NCI-H2227 (cell line): Measurements from ENCODE around the gene CTXND1.

Source experiments
- DNase-seq: peaks from one replicate; lab custom pipeline; 2025; ENCODE audit not compliant: unreplicated experiment; lab: John Stamatoyannopoulos, UW

Gene CTXND1

DNA sequence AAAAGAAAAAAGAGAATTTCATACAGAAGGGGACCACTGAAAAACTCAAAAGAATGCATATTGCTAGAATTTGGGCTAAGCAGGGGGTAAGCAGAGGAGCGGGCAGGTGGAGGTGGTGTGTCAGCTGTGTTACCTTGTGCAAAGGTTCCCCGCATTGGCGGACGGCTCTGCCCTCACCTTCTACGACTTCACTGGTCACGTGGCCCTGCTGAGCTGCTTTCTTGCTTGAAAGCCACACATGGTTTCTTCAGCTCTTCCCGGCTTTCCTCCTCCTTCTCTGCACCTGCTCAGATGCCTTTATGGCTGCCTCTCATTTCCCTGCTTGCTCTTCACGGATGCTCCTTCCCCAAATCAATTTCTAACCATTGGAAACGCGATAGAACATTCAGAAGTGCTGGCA lies 68.7 kb downstream of the CTXND1 start:
- DNase-seq = no peak

DNA sequence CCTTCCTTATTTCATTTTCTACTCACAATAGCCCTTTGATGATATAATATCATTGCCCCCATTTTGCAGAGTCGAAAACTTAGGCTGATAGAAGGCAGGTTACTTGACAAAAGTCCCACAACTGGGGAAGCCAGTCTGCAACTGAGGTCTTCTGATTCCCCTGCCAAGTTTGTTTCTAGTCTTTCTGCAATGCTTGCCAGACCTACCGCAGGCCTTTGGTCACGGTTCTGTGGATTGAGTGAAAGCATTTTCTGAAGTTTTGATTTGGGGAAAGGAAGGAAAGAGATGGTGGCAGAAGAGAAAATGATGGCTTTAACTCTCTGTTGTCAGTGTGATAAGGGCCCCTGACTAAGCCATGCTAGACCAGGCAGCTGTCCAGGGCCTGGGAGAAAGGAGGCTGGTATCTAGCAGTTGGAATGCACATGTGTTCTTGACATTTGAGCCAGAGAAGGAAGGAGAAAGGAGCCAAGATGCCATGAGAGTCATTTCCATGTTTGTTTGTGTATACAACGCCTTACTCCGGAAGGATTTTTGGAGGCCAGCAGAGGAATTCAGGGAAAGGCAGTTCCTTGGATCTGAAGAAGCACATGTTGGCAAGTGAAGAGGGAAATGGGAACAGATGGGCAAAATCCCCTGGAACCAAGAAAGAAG lies 69.3 kb downstream of the CTXND1 start:
- no peak for DNase-seq

DNA sequence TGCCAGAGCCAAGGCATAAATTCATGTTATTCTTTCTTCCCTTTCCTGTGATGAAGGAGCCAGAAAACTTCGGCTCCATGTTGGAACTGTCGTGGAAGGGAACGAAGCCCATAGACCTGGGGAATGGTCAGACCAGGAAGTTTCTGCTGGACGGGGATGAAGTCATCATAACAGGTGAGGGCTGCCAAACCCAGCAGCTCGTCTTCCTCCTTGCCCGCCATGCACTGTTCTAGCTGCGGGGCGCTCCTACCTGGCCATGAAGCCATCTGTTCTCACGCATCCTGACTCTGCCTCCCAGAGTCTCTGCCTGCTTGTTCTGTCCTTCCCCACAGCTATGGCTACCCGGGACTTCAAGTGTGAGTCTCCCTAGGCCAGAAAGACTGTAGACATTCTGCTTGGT lies 71.0 kb downstream of the CTXND1 start:
- DNase-seq = no peak

DNA sequence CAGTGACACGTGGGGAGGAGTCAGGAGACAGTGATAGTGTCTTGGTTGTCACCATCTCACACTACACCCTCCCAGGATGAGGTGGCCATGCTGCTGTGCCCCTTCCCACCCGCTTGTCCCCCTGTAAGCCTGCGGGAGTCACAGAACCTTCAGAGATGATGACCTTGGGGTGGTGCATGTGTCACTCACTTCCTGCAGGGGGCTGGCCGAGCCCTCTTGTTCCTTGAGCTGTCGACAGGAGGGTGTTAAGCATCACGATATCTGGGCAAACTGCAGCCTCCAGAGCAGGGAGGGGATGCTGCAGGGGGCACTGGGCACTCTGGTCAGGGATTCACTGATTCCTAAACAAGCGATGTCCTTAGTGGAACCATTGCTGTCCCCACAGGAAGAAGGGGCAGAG lies 71.5 kb downstream of the CTXND1 start:
- no peak for DNase-seq

DNA sequence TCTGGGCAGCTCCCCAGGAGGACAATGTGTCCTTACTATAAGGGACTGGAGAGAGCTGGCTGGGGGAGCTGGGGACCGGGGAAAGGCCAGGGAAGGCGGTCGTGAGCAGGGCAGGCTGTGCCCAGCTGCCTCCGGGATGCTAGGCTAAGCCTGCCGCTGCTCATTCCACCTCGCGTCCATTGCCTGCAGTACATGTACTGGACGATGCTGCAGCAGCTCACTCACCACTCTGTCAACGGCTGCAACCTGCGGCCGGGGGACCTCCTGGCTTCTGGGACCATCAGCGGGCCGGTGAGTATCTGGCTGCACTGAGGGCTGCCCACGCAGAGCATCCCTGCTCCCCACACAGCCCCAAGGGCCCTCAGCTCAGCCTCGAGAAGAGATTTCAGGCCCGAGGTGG lies 72.1 kb downstream of the CTXND1 start:
- DNase-seq = no peak

DNA sequence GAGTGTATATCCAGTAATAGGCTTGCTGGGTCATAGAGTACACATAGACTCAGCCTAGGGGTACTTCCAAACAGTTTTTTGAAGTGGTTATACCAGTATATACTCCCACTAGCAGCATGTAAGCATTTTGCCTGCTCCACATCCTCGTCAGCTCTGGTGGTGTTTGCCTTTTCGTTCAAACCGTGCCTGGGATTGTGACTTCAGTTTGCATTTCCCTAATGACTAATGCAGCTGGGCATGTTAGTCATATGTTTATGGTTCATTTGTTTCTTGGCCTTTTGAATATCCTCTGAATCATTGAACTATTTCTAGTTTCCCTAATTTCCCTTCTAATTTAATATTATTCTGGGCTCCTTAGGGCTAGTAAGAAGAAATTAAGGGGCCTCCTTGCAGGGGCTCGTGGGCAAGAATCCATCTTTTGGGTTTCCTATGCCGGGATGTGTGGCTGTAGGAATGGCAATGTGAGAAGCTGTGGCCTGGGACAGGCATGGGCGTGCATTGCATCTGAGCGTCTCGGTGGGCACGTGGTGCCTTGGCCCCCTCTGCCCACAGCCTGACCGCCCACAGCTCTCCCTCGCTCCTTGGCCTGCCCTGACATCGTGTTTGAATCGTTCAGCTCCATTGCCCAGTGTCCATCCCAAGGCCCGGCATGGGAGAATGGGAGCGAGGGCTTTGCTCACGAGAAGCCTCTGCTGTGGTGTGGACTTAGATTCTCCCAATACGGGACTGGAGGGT lies 72.8 kb downstream of the CTXND1 start:
- no peak for DNase-seq

DNA sequence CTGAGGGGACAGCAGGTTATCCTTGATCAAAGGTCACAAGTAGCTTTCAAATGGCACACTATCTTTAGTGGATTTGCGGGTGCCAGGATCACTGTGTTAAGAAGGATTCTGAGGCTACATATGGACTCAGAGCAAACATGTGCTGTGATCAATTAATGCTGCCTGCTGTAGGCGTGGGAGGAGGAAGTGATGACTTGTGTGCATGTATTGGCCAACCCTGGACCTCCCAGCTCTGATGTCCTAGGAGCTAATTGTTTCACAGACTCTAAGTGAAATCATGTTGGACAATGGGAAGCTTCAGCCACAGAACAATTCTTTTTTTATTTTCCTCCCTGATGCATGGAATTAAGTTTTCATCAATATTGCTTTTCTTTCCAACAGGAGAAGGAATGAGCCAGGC lies 74.9 kb downstream of the CTXND1 start:
- no peak for DNase-seq

DNA sequence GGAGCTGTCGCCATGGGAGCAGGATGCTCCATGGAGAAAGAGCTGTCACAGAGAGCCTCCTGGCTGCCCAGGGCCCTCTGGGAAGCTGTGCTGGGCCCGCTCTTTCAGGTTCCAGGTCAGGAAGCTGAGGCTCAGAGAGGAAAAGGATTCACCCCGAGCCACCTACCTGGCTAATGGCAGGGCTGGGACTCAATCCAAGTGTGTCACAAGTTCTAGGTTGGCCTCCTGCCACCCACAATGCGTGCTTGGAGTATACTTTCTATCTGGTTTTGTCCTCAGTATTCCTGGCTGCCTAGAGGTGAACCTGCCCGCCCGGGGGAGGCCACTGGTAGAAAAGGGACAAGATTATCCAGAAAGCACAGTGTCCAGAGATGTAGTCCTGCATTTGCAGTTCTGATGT lies 75.6 kb downstream of the CTXND1 start:
- DNase-seq = no peak

DNA sequence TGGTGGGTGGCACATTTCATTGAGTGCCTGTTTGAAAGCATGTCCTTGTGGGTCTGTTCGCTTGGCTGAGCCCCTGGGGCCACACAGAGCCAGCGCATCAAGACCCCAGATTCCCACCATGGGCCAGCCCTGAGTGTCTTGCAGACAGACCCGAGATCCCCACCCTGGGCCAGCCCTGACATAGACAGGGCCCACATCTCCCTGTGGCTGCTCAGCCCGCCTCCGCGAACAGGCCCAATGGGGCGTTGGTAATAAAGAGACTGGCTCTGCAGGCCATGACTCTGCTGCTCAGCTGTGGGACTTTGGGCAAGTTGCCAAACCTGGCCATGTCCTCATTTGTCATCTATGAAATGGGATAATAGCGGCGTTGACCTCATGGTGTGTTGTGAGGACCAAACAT lies 76.6 kb downstream of the CTXND1 start:
- DNase-seq = no peak

DNA sequence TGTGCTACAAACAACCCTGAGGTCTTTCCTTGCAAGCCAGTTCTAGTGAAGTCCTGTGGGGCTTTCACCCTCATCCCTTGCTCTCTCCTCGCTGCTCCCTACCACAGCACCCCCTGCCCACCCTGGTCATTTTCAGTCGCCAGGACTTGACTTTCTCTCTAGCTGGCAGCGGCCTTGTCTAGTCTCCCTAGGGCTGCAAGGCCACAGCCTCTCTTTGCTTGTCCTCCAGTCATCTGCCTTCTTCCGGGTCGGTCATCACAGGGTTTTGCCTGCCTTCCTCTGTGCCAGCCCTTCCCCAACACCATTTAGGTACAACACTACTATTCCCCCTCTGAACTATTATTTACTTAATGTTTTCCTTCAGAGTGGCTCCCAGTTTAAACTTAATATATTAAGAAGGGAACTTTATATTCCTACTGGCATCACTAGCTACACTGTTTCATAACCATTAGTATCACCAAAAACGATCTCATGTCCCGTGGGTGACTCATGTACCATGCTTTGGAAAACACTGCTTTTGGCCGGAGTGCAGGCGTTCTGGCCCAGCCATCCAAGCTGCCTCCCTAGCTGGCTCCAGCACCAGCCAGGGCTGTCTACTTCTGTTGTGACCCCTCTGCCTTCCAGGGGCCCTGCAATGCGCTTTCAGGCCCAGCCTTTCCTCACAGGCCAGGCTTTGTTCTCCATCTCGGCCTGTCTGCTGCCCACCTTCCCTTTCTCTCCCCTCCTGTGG lies 77.8 kb downstream of the CTXND1 start:
- DNase-seq = no peak

DNA sequence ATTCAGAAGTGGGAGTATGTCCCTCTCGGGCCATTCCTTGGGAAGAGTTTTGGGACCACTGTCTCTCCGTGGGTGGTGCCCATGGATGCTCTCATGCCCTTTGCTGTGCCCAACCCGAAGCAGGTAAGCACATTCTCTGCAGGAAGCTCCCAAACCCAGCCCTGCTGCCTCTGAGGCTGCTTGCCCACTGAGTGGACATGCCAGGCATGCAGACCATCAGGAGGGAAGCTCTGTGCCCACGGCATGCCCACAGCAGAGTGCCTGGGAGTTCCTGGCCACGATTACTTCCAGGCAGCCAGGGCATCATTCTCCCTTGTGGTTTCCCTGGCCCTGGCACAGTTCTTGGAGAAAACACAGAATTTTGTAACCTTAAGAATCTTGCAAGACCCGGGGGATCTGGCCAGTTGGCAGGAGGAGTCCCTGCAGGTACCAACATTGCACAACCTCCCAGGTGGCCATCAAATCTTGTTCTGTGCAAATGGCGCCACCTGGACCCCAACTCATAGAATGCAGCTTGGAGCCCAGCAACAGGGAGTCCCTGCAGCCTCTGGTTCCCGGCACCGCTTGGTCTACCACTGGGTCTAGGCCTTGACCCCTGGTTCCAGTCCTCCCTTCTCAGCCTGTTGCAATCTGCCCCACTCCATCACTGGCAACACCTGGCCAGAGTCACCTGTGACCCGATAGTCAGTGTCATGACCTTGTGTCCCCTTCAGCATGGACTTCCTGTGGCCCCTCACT lies 78.8 kb downstream of the CTXND1 start:
- peak; percentile 69 for DNase-seq

DNA sequence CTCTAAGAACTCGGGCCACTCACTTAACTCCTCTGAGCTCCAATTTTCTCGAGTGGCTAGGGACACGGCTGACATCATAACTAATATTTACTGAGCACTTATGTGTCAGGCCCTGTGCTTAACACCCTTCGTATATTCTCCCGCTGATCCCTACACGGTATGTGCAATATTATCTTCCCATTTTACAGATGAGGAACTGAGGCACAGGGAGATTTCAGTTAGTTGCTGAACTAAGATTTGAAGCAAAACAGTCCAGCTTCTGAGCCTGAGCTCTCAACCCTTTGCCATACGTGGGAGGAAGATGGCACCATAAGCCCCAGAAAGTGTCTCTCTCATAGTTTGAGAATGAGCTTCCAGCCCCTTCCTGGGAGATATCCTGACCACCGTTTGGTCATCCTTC lies 79.6 kb downstream of the CTXND1 start:
- DNase-seq = no peak

DNA sequence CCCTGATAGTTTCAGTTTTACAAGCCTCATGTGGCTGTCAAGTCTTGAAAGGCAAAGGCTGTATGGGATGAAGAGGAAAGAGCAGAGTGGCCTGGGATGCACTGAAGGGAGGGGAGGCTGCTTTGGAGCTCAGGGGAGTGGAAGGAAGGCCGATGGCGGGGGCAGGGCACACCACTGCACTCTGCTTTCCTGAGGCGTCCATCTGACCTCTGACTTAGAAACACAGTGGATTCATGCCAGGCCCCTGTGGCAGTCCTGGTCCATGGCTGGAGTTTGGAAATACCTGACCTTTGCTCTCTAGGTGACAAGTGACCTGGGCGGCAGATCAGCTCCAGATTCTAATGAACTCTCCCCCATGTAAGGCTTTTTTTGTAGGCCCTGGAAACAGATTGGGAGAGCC lies 80.2 kb downstream of the CTXND1 start:
- DNase-seq = no peak

DNA sequence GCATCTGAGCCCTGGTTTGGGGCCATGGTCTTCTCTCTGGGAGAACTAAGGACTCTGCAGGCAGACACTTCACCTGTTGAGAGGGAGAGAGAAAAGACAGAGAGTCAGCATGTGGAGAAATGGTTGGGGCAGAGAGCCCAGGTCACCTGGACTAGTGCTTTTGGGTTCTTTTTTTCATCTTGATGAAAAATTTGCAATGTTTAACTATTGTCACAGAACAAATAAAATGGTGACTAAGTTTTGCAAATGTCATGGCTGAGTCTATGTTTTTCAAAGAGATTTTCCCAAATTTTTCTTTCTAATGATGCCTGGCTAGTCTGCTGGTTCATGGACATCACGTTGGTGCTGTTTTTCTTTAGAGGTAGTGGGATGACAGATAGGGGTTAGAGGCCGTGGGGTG lies 81.4 kb downstream of the CTXND1 start:
- DNase-seq = no peak

DNA sequence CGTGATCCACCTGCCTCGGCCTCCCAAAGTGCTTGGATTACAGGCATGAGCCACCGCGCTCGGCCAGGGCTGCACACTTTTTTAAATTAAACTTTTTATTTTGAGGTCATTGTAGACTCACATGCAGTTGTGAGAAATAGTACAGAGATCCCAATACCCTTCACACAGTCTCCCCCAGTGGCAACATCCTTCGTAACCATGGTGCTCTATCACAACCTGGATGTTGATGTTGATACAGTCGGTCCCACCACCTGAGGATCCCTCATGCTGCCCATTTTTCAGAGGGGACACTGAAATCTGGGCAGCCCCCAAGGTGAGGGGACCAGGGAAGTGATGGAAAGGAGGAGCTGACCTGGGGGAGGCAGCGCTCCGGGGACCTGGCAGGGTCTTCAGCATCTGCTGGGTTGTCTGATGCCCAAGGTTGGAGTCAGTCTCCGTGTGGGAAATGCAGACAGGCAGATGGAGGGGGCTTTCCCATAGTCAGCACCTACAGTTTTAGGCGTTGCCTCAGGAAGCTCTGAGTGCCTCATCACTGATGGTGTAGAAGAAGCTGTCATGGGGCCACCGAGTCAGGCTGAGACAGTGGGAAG lies 82.2 kb downstream of the CTXND1 start:
- DNase-seq = no peak

DNA sequence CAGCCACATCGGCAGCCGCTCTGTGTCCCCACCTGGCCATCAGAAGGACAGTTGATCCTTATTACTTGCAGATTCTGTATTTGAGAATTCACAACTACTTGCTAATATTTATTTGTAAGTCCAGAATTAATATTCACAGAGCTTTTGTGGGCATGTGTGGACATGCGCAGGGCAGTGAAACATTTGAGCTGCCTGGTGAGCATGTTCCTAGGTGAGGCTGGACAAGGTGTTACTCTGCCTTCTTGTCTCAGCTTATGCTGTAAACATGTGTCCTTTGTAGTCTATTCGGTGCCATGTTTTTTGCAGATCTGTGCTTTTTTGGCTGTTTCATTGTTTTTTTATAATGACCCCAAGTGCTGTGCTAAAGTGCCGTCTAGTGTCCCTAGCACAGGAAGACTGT lies 83.6 kb downstream of the CTXND1 start:
- DNase-seq = no peak

DNA sequence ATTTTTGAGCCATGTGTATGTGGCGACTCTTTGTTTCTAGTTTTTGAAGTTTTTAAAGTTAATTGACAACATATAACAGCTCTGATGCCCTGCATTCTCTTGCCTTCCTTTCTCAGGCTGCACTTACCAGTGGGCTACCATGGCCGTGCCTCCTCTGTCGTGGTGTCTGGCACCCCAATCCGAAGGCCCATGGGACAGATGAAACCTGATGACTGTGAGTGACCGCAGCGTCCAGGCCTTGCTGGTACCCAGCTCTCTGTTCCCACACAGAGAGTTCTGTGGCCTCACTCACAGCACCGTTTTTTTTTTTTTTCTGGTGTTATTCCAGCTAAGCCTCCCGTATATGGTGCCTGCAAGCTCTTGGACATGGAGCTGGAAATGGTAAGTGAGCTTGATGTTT lies 84.1 kb downstream of the CTXND1 start:
- no peak for DNase-seq

DNA sequence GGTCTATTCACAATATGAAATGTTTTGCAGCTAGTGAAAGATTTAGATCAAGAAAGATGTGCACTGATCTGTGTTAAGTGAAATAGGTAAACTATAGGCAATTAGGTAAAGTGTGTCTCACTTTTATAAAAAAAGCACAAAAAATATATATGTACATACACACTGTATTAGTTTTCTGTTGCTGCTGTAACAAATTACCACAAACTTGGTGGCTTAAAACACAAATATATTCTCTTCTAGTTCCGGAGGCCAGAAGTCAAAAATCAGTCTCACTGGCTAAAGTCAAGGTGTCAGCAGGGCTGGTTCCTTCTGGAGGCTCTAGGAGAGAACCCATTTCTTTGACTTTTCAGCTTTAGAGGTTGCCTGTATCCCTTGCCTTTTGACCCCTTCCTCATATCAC lies 88.1 kb downstream of the CTXND1 start:
- DNase-seq = no peak

DNA sequence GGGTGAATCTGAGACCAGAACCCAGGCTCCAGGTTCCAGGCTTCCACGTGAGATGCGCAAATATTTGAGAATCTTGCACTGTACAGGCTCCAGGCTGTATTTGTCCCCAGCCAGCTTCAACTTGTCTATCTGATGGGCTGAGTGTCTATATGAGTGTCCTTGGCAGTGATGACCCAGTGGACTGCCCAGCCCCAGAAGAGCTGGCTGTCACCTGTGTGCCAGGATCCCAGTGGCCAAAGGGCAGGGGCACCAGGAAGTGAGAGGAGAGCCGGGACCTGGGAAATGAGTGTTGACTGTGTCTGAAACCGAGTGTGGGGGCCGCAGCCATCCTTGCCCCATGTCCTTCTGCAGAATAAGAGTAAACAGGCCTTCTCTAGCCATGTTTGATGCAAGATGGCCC lies 88.8 kb downstream of the CTXND1 start:
- no peak for DNase-seq

DNA sequence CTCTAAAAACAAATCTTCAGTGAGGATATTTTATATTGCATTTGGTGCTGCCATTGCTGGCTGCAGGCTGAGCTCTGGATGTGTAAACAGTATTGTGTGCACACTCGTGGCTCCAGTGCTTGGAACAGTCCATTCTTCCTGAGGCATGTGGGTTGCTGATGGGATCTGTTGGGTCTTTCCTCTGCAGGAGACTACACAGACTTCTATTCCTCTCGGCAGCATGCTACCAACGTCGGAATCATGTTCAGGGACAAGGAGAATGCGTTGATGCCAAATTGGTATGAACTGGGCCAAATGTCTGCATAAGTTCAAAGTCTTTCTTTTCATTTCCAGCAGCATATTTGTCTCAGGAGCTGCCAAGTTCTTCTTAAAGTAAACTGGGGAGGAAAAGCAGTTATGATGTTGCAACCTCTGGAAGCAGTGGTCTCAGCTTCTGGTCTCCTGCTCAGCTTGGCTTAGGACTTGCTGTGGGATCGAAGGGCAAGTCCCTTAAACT lies 89.9 kb downstream of the CTXND1 start:
- DNase-seq = no peak

DNA sequence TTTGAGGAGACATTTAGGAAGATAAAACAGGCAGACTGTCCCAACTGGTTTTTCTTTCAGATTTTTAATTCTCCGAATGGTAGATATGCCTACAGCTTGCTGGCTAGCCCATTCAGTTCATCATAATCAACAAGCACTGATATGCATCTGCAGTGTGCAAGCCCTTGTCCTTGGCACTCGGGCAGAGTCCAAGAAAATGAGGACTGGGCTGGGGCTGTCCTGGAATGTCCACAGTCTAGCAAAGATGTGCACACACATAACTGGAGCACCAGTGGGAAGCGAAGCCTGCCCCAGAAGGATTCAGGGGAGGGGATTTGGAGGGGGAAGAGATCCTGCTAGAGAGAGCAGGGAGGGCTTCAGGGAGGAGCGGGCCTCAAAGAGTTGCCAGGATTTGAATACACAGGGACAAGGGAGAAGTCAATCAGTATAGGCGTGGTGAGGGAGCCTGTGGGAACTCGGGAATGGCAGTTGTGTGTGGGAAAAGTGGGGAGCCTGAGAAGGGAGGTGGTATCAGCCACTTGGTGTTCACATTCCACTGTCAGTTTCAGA lies 90.5 kb downstream of the CTXND1 start:
- DNase-seq = no peak
